Liver (tissue), 9 donors: ENCODE measurements around the gene RAB31. TPM values are rescaled to one million over a fixed set of nuclear protein-coding genes. Genes with fewer than 3 reads are reported as not detected.

ENCODE experiments used
- DNase-seq: peaks from one replicate; pipeline ENCODE4 v3.0.0-alpha.2; 2017; ENCODE audit warnings: low spot score
- H3K27ac ChIP-seq, 2 donors: one replicate each; pipeline ENCODE4 v1.7.0; 2013; ENCODE audit warnings: inconsistent platforms in 2 of 2, low read length in 2 of 2, control low read depth in 1 of 2, low read depth in 1 of 2, mild to moderate bottlenecking in 1 of 2
- H3K27me3 ChIP-seq, 4 donors: one replicate each; pipeline versions ENCODE4 v1.6.1 to v1.7.0; 2013; ENCODE audit warnings: low read length in 3 of 4, inconsistent platforms in 1 of 4, mild to moderate bottlenecking in 1 of 4, moderate library complexity in 1 of 4; ENCODE audit not compliant: control insufficient read depth in 4 of 4, insufficient read depth in 4 of 4
- H3K36me3 ChIP-seq, 4 donors: one replicate each; pipeline versions ENCODE4 v1.6.1 to v1.7.0; 2013; ENCODE audit warnings: low read length in 3 of 4, mild to moderate bottlenecking in 3 of 4, low read depth in 1 of 4, moderate library complexity in 1 of 4; ENCODE audit not compliant: control insufficient read depth in 4 of 4, insufficient read depth in 3 of 4
- H3K4me1 ChIP-seq, 4 donors: one replicate each; pipeline versions ENCODE4 v1.6.1 to v1.7.0; 2013; ENCODE audit warnings: low read length in 3 of 4, mild to moderate bottlenecking in 3 of 4, moderate library complexity in 1 of 4; ENCODE audit not compliant: control insufficient read depth in 4 of 4, insufficient read depth in 4 of 4
- H3K4me3 ChIP-seq, 3 donors: one replicate each; pipeline versions ENCODE4 v1.6.1 to v1.7.0; 2013; ENCODE audit warnings: low read length in 3 of 3, control low read depth in 1 of 3, low read depth in 1 of 3, mild to moderate bottlenecking in 1 of 3
- H3K9ac ChIP-seq, 2 donors: one replicate each; pipeline ENCODE4 v1.7.0; 2013; ENCODE audit warnings: low read length in 2 of 2, mild to moderate bottlenecking in 2 of 2, moderate library complexity in 2 of 2, control low read depth in 1 of 2, low read depth in 1 of 2
- H3K9me3 ChIP-seq, 4 donors: one replicate each; pipeline versions ENCODE4 v1.6.1 to v1.7.0; 2013; ENCODE audit warnings: low read length in 3 of 4; ENCODE audit not compliant: control insufficient read depth in 4 of 4
- ATF3 ChIP-seq: IDR thresholded peaks from 2 replicates; pipeline ENCODE4 v1.6.1; 2016; ENCODE audit warnings: antibody characterized with exemption
- CTCF ChIP-seq: fragments of 150-350 bp; IDR thresholded peaks from 2 replicates; pipeline ENCODE4 v1.5.1; 2017; ENCODE audit warnings: improper control_type of control experiment, low read depth, low read length; ENCODE audit not compliant: missing input control
- EGR1 ChIP-seq, 2 donors: IDR thresholded peaks; 2 replicates each; pipeline ENCODE4 v1.6.1; 2016 to 2018; ENCODE audit warnings: antibody characterized with exemption in 2 of 2, low read depth in 2 of 2
- FOXA1 ChIP-seq: IDR thresholded peaks from 2 replicates; pipeline ENCODE4 v1.6.1; 2016; ENCODE audit warnings: antibody characterized with exemption
- FOXA2 ChIP-seq: IDR thresholded peaks from 2 replicates; pipeline ENCODE4 v1.6.1; 2016; ENCODE audit warnings: antibody characterized with exemption
- GABPA ChIP-seq, 2 donors: IDR thresholded peaks in 1 of 2; conservative IDR thresholded peaks in 1 of 2; 2 replicates each; pipeline ENCODE4 v1.6.1; 2016; ENCODE audit warnings: antibody characterized with exemption in 2 of 2, mild to moderate bottlenecking in 1 of 2, moderate library complexity in 1 of 2
- HNF4A ChIP-seq, 2 donors: conservative IDR thresholded peaks; 2 replicates each; pipeline ENCODE4 v1.6.1; 2016; ENCODE audit warnings: antibody characterized with exemption in 2 of 2, mild to moderate bottlenecking in 2 of 2
- HNF4G ChIP-seq: IDR thresholded peaks from 2 replicates; pipeline ENCODE4 v1.6.1; 2016; ENCODE audit warnings: antibody characterized with exemption
- JUND ChIP-seq, 2 donors: IDR thresholded peaks; 2 replicates each; pipeline ENCODE4 v1.6.1; 2016; ENCODE audit warnings: antibody characterized with exemption in 2 of 2
- MAX ChIP-seq: IDR thresholded peaks from 2 replicates; pipeline ENCODE4 v1.6.1; 2016; ENCODE audit warnings: antibody characterized with exemption
- NR2F2 ChIP-seq: IDR thresholded peaks from 2 replicates; pipeline ENCODE4 v1.6.1; 2016; ENCODE audit warnings: antibody characterized with exemption
- RXRA ChIP-seq, 2 donors: IDR thresholded peaks; 2 replicates each; pipeline ENCODE4 v1.6.1; 2017 to 2018; ENCODE audit warnings: antibody characterized with exemption in 2 of 2, mild to moderate bottlenecking in 1 of 2
- SP1 ChIP-seq: IDR thresholded peaks from 2 replicates; pipeline ENCODE4 v1.6.1; 2018; ENCODE audit warnings: antibody characterized with exemption, mild to moderate bottlenecking
- TAF1 ChIP-seq: conservative IDR thresholded peaks from 2 replicates; pipeline ENCODE4 v1.6.1; 2016; ENCODE audit warnings: antibody characterized with exemption, mild to moderate bottlenecking
- YY1 ChIP-seq: IDR thresholded peaks from 2 replicates; pipeline ENCODE4 v1.6.1; 2016; ENCODE audit warnings: antibody characterized with exemption, mild to moderate bottlenecking
- ZBTB33 ChIP-seq: IDR thresholded peaks from 2 replicates; pipeline ENCODE4 v1.6.1; 2016; ENCODE audit warnings: antibody characterized with exemption
- WGBS: extraction: QIAGEN DNeasy Blood & Tissue Kit; methylation state at CpG from one replicate; pipeline ENCODE4 v1.1.7; 2013; 5-methylcytosine and 5-hydroxymethylcytosine counted together
- polyA plus RNA-seq, 2 donors: library from polyadenylated mRNA; stranded (reverse) in 1 of 2; unstranded in 1 of 2; fragments of 200-250 nt in 1 of 2; fragments of >200 nt in 1 of 2; fragmentation: Nextera tagmentation in 1 of 2; extraction: Ambion mirVana in 1 of 2; gene quantifications; one replicate each; pipeline versions ENCODE4 v1.2.1 to v1.2.3, GENCODE V29; 2013 to 2015
- total RNA-seq, 2 donors: library from RNA; depleted of rRNA; stranded (reverse); fragments of >200 nt; gene quantifications; one replicate each; pipeline ENCODE4 v1.2.3, GENCODE V29; 2014
- donor health status: healthy.
- donor health status: healthy.
- donor health status: healthy.
- donor health status: healthy.
- donor health status: healthy.

The RAB31 gene
- total and polyA plus RNA-seq, 4 donors, result 3.6 to 12.8 (median 9.7) TPM

DNA sequence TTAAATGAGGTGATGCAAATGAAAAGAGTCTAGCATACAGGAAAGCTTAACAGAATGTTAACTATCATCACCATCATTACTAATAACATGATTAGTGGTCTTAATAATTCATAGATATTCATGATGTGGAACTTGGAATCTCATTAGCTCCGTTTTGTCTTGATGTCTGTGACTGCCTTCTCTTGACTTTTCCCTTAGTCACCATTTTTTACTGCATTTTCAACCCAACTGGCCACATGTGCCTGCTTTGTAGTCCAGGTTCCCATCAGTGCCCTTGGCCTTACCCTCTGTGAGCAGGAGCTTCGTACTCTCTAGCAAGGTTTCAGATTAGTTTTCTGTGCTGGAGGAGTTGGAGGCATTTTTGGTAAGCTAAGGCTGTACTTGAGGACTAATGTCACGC, 47.0 kb downstream of the RAB31 start (continued):
- TF ChIP-seq ZBTB33 (no peak), HNF4A (conservative IDR thresholded peaks at IDR 0.05) (no peak), TAF1 (no peak), HNF4G (no peak), FOXA1 (no peak)

- H3K27ac ChIP-seq, result no peak overlapping the region
- WGBS, result 62% methylated on average over 3 of the region's 3 CpGs
Measured at GRCh38 chr18:9755615-9756014, 47.5 kb downstream of the RAB31 start.

DNA sequence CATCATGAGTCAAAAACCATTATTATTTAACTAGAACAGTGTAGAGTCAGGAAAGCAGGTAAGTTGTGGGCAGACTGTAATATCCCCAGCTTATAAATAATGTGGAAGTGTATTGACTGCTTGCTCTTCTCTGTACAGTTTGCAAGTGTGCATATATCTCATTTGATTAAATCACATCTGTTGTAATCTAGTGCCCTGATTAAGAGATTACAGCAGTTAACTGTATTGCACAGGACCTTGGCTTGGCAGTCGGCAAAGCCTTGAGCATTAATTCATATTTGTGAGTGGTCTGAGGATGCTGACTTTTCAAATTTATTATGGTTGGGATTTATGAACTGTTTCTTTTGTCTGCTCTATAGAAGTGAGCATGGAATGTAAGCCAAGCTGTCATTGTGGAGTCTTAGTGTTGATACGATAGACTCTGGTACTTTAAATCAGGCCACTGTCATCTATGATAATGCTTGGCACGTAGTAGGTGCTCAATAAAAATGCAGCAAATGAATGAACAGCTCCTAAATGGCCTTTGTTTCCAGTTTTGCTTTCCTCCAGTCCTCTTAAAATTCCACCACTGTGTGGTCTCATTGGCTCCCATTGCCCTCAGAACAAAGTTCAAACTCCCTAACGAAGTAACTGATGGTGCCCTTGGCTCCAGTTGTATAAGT, 48.3 kb downstream of the RAB31 start:
- Histone ChIP-seq H3K9me3 (no peaks in the 10 kb centered on the region), H3K4me1 (no peaks in the 10 kb centered on the region), H3K4me3 (no peak overlapping the region), H3K9ac (no peak overlapping the region), H3K27ac (no peak overlapping the region), H3K36me3 (no peaks in the 10 kb centered on the region), H3K27me3 (no peaks in the 10 kb centered on the region)
- 74% methylated on average over 4 of the region's 4 CpGs for WGBS
- no peak for TF ChIP-seq JUND (IDR thresholded peaks at IDR 0.05)
- no peak for TF ChIP-seq ZBTB33
- TF ChIP-seq CTCF, result no peak
- TF ChIP-seq ATF3, result no peak
- no peak for DNase-seq

More at GRCh38 chr18:9755615-9756014, 47.5 kb downstream of the RAB31 start:
- no peak for TF ChIP-seq YY1
- no peak for TF ChIP-seq ZBTB33
- no peak for TF ChIP-seq GABPA (IDR thresholded peaks at IDR 0.05 in 1 of 2, conservative IDR thresholded peaks at IDR 0.05 in 1 of 2)
- TF ChIP-seq FOXA2, result no peak
- no peak for TF ChIP-seq FOXA1
- no peak for TF ChIP-seq HNF4G
- TF ChIP-seq MAX, result no peak
- no peak for TF ChIP-seq NR2F2
- no peak for TF ChIP-seq RXRA (IDR thresholded peaks at IDR 0.05)
- TF ChIP-seq SP1, result no peak
- no peak for TF ChIP-seq JUND (IDR thresholded peaks at IDR 0.05)
- TF ChIP-seq EGR1 (IDR thresholded peaks at IDR 0.05; ENCODE audit: low read depth in 2 of 2), result no peak
- no peaks in the 10 kb centered on the region for H3K27me3 ChIP-seq
- no peaks in the 10 kb centered on the region for H3K36me3 ChIP-seq
- H3K9me3 ChIP-seq, result no peaks in the 10 kb centered on the region
- no peaks in the 10 kb centered on the region for H3K4me1 ChIP-seq
- DNase-seq, result no peak
- H3K9ac ChIP-seq, result no peak overlapping the region
- no peak overlapping the region for H3K4me3 ChIP-seq
